Liver (tissue), 3 donors: Measurements from ENCODE around the gene IL1R2.

Source experiments
- CTCF ChIP-seq: fragments of 150-350 bp; IDR thresholded peaks from 2 replicates; pipeline ENCODE4 v1.5.1; 2017; ENCODE audit warnings: improper control_type of control experiment, low read depth, low read length; ENCODE audit not compliant: missing input control
- EGR1 ChIP-seq, 2 donors: IDR thresholded peaks; 2 replicates each; pipeline ENCODE4 v1.6.1; 2016 to 2018; ENCODE audit warnings: antibody characterized with exemption in 2 of 2, low read depth in 2 of 2
- GABPA ChIP-seq, 2 donors: IDR thresholded peaks in 1 of 2; conservative IDR thresholded peaks in 1 of 2; 2 replicates each; pipeline ENCODE4 v1.6.1; 2016; ENCODE audit warnings: antibody characterized with exemption in 2 of 2, mild to moderate bottlenecking in 1 of 2, moderate library complexity in 1 of 2
- HNF4A ChIP-seq, 2 donors: conservative IDR thresholded peaks; 2 replicates each; pipeline ENCODE4 v1.6.1; 2016; ENCODE audit warnings: antibody characterized with exemption in 2 of 2, mild to moderate bottlenecking in 2 of 2
- JUND ChIP-seq, 2 donors: IDR thresholded peaks; 2 replicates each; pipeline ENCODE4 v1.6.1; 2016; ENCODE audit warnings: antibody characterized with exemption in 2 of 2
- MAX ChIP-seq: IDR thresholded peaks from 2 replicates; pipeline ENCODE4 v1.6.1; 2016; ENCODE audit warnings: antibody characterized with exemption
- REST ChIP-seq: IDR thresholded peaks from 2 replicates; pipeline ENCODE4 v1.6.1; 2016; ENCODE audit warnings: antibody characterized with exemption, mild to moderate bottlenecking
- SP1 ChIP-seq: IDR thresholded peaks from 2 replicates; pipeline ENCODE4 v1.6.1; 2018; ENCODE audit warnings: antibody characterized with exemption, mild to moderate bottlenecking
- TAF1 ChIP-seq: conservative IDR thresholded peaks from 2 replicates; pipeline ENCODE4 v1.6.1; 2016; ENCODE audit warnings: antibody characterized with exemption, mild to moderate bottlenecking
- YY1 ChIP-seq: IDR thresholded peaks from 2 replicates; pipeline ENCODE4 v1.6.1; 2016; ENCODE audit warnings: antibody characterized with exemption, mild to moderate bottlenecking
- ZBTB33 ChIP-seq: IDR thresholded peaks from 2 replicates; pipeline ENCODE4 v1.6.1; 2016; ENCODE audit warnings: antibody characterized with exemption
- donor health status: healthy.
- donor health status: healthy.

GRCh38 chr2:101952551-101952950 is 39.2 kb upstream of the IL1R2 start:
- TF ChIP-seq CTCF, result no peak
- TF ChIP-seq GABPA (IDR thresholded peaks at IDR 0.05 in 1 of 2, conservative IDR thresholded peaks at IDR 0.05 in 1 of 2), result no peak
- TF ChIP-seq EGR1 (IDR thresholded peaks at IDR 0.05; ENCODE audit: low read depth in 2 of 2), result no peak
- TF ChIP-seq REST, result no peak
- TF ChIP-seq ZBTB33, result no peak
- TF ChIP-seq SP1, result no peak
- TF ChIP-seq YY1, result no peak
- no peak for TF ChIP-seq JUND (IDR thresholded peaks at IDR 0.05)
- TF ChIP-seq MAX, result no peak
- TF ChIP-seq TAF1, result no peak
- TF ChIP-seq HNF4A (conservative IDR thresholded peaks at IDR 0.05), result no peak
